ENCODE data around the gene MRPL28.

GRCh38 chr16:377419-377951 is 7.1 kb upstream of the MRPL28 start:
- TF ChIP-seq POLR2A (IDR thresholded peaks at IDR 0.05) = no peak
- TF ChIP-seq, protein P1, sequence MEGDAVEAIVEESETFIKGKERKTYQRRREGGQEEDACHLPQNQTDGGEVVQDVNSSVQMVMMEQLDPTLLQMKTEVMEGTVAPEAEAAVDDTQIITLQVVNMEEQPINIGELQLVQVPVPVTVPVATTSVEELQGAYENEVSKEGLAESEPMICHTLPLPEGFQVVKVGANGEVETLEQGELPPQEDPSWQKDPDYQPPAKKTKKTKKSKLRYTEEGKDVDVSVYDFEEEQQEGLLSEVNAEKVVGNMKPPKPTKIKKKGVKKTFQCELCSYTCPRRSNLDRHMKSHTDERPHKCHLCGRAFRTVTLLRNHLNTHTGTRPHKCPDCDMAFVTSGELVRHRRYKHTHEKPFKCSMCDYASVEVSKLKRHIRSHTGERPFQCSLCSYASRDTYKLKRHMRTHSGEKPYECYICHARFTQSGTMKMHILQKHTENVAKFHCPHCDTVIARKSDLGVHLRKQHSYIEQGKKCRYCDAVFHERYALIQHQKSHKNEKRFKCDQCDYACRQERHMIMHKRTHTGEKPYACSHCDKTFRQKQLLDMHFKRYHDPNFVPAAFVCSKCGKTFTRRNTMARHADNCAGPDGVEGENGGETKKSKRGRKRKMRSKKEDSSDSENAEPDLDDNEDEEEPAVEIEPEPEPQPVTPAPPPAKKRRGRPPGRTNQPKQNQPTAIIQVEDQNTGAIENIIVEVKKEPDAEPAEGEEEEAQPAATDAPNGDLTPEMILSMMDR (IDR thresholded peaks at IDR 0.05) = no peak

All from ovary (tissue), 3 donors.